Right lung (tissue), 5 donors: ENCODE data around the gene CDC45. TPM values are rescaled to one million over a fixed set of nuclear protein-coding genes. Genes with fewer than 3 reads are reported as not detected.

Experiments used
- DNase-seq, 2 donors: peaks; one replicate each; pipeline ENCODE4 v3.0.0-alpha.2; 2013
- polyA plus RNA-seq, 5 donors: library from polyadenylated mRNA; unstranded; fragments of 120-200 nt; gene quantifications; one replicate each; pipeline versions ENCODE4 v1.2.1 to v1.2.3, GENCODE V29; 2013; ENCODE audit warnings: inconsistent platforms in 1 of 5, low replicate concordance in 1 of 5; ENCODE audit not compliant: insufficient read length in 5 of 5, insufficient read depth in 1 of 5

The CDC45 gene
- polyA plus RNA-seq, 5 donors: 10.0 to 24.7 (median 18.3) TPM

DNA sequence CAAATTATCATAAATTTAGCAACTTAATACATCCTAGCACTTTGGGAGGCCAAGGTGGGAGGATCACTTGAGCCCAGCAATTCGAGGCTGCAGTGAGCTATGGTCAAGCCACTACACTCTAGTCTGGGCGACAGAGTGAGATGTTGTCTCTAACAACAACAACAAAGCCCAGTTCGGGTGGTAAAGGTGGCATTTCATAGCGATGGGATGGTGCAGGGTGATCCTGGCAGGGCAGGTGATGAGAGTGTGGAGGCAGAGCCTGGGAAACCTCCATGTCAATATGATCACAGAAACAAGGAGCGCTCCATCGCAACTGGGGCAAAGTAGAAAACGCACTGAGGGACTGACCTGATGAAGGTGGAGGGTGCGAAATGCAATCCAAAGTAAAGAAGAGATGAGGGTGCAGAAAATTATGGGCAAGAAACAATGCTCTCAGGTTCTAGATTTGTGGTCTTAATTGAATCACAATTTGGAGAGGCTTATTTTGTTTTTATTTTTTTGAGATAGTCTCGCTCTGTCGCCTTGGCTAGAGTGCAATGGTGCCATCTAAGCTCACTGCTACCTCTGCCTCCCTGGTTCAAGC lies 77.3 kb downstream of the CDC45 start:
- no peak for DNase-seq

DNA sequence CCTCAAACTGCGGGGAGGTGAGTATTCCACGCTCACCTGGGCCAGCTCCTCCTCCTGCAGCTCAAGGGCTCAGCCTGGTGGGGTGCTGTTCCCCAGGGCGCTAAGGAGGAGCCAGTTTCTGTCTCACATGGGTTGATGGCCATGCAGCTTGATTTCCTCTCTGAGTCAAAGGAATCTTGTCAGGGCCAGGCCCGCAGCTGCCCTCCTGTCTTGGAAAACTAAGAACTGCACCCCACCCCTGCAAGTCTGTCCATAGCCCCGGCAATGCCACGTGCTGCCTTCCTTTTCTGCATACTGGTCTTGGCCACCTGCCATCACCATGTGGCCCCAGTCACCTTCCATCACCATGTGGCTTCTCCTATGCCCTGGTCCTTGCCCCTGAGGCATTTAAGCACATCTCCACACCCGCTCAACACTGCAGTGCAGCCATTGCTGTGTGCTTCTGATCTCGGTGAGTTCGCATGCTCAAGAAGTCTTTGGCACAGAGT lies 79.6 kb downstream of the CDC45 start:
- DNase-seq: no peak

DNA sequence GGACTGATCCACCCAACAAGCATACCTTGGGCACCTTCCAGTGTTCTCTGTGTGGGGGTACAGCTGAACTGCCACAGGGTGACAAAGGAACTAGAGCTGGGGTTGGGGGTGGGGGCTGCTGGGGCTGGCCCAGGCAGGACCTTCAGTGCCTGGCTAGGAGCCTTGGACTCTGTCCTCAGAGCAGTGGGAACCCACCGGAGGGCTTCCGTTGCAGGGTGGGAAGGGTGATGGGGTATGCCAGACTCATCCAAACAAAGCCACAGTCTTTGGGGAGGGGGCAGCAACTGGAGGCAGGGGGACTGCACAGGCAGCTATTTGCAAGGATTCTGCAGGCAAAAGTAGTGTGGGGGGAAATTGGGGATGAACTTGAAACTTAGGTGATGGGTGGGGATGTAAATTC lies 80.2 kb downstream of the CDC45 start:
- no peak for DNase-seq

DNA sequence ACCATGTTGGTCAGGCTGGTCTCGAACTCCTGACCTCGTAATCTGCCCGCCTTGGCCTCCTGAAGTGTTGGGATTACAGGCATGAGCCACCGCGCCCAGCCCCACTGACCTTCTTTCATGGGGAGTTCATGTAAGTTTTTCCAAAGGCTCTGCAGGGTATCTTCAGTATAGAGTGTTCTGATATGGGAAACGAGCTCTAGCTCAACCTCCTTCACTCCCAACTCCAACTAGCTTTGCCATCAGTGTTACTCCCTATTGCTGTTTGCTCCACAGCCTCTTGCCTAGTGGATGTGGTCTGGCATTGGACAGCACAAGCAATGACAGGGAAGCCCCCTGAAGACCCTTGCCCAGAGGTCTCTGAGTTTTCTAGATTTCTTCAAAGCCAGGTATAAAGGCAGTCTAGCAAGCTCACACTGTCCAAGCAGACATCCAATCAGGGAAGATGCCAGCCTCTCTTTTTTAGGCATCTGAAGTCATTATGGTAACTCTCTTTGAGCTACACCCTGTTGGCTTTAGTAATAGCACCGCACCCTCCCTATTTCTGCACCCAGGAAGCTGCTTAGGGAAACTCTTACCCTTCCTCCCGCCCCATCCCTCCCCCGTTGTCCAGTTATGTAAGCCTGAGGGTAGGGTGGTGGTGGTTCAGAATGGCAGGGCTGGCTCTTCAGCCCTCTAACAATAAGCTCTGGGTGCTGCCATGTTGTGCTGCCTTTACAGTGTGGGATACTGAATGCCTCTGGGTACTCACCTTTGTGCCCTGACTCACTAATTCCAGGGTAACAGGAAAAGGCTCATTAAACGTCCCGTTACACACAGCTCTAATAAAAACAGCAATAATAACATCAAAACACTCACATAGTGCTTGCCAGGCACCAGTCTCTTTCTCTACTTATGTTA lies 85.9 kb downstream of the CDC45 start:
- no peak for DNase-seq

DNA sequence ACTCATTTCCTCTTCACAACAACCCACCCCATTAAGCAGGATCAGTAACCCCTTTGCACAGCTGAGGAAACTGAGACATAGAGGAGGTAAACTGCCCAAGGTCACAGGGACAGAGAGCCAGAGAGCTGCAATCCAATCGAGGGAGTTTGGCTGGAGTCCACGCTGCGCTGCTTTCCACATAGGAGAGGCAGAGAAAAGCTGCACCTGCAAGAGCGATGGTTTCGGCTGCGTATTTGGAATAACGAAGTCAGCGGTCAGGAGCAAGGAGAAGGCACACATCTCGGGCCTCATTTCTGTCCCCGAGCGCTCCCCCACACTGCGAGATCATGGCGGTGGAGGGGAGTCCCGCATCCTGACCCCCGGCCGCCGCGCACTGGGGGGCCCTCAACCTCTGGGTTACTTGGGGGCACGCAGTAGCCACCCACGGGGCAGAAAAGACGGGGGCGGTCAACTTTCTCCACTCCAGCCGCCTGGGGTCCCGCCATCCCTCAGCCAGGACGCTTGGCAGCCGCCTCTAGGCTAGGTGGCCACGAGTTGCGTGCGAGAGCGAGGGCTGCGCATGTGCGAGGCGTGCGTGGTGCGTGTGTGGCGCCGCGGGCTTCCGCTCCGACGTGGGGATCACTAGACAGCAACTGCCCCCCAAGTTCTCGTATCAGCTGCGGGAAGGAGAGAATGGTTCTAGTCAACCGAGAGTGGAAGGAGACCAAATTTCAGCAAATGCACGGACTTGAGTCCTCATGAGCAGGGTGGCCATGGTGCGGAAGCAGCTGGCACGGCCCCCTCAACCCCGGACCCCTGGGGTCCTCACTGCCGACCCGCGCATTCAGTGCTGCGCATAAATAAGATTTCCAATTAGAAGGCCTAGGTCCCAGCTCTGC lies 86.8 kb downstream of the CDC45 start:
- DNase-seq: no peak

DNA sequence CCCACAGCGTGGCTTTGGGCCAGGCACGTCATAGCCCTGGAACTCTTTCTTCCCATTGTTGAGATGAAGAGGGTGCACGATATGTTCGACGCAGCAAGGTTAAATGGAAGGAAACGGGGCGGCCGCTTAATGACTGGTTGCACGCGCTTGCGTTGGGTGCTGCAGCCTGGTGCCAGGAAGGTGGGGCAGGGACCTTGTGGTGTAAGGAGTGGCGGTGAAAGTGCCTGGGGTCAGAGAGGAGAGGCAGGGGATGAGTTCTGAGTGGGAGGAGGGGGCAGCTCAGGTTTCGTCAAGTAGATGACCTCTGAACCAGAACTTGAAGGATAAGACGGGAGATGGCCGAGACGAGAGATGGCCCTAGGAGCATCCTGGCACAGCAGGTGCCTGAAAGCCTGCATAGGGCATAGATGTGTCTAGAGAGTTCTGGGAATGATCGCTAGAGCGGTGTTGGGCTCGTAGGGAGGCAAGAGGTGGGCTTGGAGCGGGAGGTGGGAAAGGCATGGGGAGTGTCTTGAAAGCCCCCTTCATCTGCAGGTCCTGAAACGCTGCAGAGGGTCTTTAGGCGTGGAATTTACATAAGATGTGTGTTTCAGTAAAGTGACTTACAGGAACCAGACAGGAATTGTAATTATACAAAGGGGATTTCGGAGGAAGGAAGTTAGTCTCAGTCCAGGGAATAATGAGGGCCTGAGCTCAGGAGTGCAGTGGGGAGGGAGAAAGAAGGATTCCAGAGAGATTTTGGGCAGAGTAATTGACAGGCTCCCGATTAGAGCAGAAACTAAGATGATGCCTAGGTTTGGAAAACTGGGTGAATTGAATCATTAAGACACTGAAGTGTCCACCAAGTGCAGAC lies 87.7 kb downstream of the CDC45 start:
- no peak for DNase-seq

DNA sequence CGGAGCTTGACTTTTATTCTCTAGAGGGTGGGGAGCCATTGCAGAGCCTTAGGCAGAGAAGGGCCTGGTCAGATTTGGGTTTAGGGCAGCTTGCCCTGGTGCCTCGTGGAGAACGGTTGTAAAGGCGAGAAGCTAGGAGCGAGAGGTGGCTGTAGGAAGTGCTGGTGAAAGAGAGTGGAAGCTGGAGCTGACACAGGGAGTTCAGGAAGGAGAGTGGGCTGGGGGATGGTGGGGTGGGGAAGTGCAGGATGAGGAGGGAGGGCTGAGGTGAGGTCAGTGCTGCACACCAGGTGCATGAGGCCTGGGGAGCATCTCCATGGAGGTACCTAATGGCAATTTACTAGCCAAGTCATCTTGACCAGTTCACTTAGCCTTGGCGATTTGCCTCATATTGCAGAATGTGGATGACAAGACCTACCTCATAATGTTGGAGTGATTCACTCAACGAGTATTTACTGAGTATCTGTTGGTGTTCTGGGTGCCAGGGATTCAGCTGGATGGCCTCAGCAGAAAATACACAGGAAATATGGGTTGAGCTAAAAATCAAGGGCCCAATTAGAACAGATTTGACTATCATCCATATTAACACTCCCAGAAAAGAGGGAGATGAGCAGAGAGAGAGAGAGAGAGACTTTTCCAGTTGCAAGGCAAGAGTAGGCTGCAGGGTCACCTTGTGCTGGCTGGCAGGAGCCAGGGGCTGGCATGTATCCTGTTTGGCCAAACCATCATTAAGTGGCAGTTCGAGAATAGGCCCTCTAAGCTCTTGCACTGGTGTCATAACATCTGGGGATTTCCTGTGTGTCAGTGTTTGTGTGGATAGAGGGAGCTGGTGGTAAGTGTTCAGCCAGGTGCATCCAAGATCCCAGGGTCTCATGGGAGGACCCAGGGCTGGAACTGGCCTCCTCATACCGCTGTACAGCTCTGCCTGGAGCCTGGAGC lies 88.9 kb downstream of the CDC45 start:
- no peak for DNase-seq

DNA sequence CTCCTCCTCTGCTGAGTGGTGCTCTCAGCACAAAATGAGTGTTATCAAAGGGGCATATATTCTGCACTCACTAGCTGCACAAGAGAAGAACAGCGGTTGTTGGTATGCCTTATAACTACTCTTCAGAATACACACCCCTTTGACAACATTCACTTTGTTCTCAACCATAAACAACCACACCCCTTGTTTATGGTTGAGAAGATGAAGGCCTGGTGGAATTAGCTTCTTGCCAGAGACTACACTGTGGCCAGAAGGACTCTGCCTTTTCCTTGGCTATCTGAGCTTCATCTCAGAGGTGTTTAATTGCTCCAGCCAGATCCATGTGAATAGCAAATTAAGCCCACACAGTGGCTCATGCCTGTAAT lies 89.5 kb downstream of the CDC45 start:
- DNase-seq: no peak

DNA sequence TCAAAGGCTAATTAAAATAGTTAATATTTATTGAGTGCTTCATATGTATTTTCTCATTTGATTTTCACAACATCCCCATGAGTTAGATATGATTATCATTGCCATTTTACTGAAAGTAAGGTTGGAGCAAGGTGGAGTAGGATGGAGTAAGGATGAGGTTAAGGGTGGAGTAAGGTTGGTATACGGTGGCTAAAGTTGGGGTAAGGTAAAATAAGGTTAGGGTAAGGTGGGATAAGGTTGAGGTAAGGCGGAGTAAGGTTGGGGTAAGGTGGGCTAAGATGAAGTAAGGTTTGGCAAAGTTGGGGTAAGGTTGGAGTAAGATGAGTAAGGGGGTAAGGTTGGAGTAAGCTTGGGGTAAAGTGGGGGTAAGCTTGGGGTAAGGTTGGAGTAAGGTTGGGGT lies 90.3 kb downstream of the CDC45 start:
- no peak for DNase-seq

Other genes with a start within 250 kb of the CDC45 start
- gene CLTCL1, start 188.2 kb upstream of the CDC45 start, polyA plus RNA-seq: 10 to 100 TPM in 1 of 5 donors, 1 to 10 TPM in 4; 7.4 to 10.2 (median 9.0) TPM
- 10 to 100 TPM; 21.1 to 28.3 (median 25.5) TPM for gene HIRA, start 48.2 kb upstream of the CDC45 start, polyA plus RNA-seq
- gene MRPL40, start 47.4 kb upstream of the CDC45 start, polyA plus RNA-seq: 10 to 100 TPM; 35.6 to 44.2 (median 42.7) TPM
- 10 to 100 TPM; 37.2 to 43.0 (median 41.4) TPM for gene C22orf39, start 32.2 kb upstream of the CDC45 start, polyA plus RNA-seq
- 10 to 100 TPM; 58.6 to 76.8 (median 66.4) TPM for gene UFD1, start 727 bp upstream of the CDC45 start, polyA plus RNA-seq
- 100 to 1,000 TPM in 1 of 5 donors, 10 to 100 TPM in 4; 40.8 to 111 (median 60.9) TPM for gene CLDN5, start 44.5 kb downstream of the CDC45 start, polyA plus RNA-seq
- 10 to 100 TPM; 51.6 to 77.5 (median 64.8) TPM for gene SEPTIN5, start 234.6 kb downstream of the CDC45 start, polyA plus RNA-seq
- 10 to 100 TPM in 1 of 5 donors, 1 to 10 TPM in 4; 5.5 to 14.0 (median 6.0) TPM for gene GP1BB, start 243.6 kb downstream of the CDC45 start, polyA plus RNA-seq